Osteocyte (in vitro differentiated cells): ENCODE data around the gene UFSP2. TPM values are rescaled to one million over a fixed set of nuclear protein-coding genes. Genes with fewer than 3 reads are reported as not detected.

ENCODE experiments used
- DNase-seq: peaks from one replicate; pipeline ENCODE4 v3.0.0; 2021; ENCODE audit warnings: mixed read lengths; ENCODE audit not compliant: unreplicated experiment; ENCODE audit errors: extremely low spot score
- H3K27ac Mint-ChIP-seq: one replicate; pipeline ENCODE4 v1.8.0; 2021; ENCODE audit warnings: mild to moderate bottlenecking, mixed read lengths; ENCODE audit not compliant: unreplicated experiment
- H3K27me3 Mint-ChIP-seq: one replicate; pipeline ENCODE4 v1.8.0; 2021; ENCODE audit warnings: mixed read lengths; ENCODE audit not compliant: unreplicated experiment
- H3K36me3 Mint-ChIP-seq: one replicate; pipeline ENCODE4 v1.8.0; 2021; ENCODE audit warnings: mixed read lengths; ENCODE audit not compliant: unreplicated experiment
- H3K4me1 Mint-ChIP-seq: one replicate; pipeline ENCODE4 v1.8.0; 2021; ENCODE audit warnings: mixed read lengths; ENCODE audit not compliant: unreplicated experiment
- H3K4me3 Mint-ChIP-seq: one replicate; pipeline ENCODE4 v1.8.0; 2021; ENCODE audit warnings: mild to moderate bottlenecking, moderate library complexity, mixed read lengths; ENCODE audit not compliant: unreplicated experiment
- H3K9me3 Mint-ChIP-seq: one replicate; pipeline ENCODE4 v1.8.0; 2021; ENCODE audit warnings: mixed read lengths; ENCODE audit not compliant: unreplicated experiment
- total RNA-seq: library from RNA; stranded (reverse); gene quantifications from 2 replicates; pipeline ENCODE4 v1.2.1, GENCODE V29; 2021
- TF ChIP-seq, protein P1 (sequence below): fragments of 200-600 bp; sonication (generic); IDR thresholded peaks from 2 replicates; pipeline ENCODE4 v1.5.0; 2021; ENCODE audit warnings: antibody characterized with exemption, mild to moderate bottlenecking, moderate library complexity

The UFSP2 gene
- total RNA-seq, 1 donor from 2014 or later, result 28.6 TPM

DNA sequence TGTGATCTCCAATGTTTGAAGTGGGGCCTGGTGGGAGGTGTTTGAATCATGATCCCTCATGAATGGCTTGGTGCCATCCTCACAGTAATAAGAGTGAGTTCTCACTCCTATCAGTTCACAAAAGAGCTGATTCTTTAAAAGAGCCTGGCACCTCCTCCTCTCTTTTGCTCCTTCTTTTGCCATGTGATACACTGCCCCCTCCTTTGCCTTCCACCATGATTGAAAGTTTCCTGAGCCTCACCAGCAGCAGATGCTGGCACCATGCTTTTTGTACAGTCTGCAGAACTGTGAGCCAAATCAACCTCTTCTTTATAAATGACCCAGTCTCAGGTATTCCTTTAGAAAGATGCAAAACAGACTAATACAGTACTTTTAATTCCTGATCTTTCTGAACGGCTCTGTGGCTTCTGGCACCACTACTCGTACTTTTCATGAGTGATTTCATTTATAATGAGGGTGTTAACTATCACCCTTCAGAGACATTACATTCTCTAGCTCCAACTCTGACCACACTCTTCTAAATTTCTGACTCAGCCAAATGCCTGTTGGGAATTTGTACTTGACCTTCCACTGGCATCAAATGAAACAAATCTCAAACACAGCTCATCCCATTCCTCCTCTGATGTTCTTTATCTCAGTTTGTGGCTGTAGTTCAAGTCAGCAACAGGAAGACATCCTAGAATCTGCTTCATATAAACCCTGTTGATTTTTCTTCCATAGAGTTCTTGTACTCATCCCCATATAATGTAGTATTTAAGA, 4.2 kb downstream of the UFSP2 start:
- Mint-ChIP-seq H3K27ac (peak overlapping the region; percentile 32), H3K4me3 (no peak overlapping the region), H3K27me3 (no peaks in the 10 kb centered on the region), H3K4me1 (peaks cover 30% of the 10 kb centered on the region), H3K36me3 (peaks cover 24% of the 10 kb centered on the region), H3K9me3 (no peaks in the 10 kb centered on the region)
- no peak for DNase-seq
- TF ChIP-seq, protein P1, sequence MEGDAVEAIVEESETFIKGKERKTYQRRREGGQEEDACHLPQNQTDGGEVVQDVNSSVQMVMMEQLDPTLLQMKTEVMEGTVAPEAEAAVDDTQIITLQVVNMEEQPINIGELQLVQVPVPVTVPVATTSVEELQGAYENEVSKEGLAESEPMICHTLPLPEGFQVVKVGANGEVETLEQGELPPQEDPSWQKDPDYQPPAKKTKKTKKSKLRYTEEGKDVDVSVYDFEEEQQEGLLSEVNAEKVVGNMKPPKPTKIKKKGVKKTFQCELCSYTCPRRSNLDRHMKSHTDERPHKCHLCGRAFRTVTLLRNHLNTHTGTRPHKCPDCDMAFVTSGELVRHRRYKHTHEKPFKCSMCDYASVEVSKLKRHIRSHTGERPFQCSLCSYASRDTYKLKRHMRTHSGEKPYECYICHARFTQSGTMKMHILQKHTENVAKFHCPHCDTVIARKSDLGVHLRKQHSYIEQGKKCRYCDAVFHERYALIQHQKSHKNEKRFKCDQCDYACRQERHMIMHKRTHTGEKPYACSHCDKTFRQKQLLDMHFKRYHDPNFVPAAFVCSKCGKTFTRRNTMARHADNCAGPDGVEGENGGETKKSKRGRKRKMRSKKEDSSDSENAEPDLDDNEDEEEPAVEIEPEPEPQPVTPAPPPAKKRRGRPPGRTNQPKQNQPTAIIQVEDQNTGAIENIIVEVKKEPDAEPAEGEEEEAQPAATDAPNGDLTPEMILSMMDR, result no peak

DNA sequence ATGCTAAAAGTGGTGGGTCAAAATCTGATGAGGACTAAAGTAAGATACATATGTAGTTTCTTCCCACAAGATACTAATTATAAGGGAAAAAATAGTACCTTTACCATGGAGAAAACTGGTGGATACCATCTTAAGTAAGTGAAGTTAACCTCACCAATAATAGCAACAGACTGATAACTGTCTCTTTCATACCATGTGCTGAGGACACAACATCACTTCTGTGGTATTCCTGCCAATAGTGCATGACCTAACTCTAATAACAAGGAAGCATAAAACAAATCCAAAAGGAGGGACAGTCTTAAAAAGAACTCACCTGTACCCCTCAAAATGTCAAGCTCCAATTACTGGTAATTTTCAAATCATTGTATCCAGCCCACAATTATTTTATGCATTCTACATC, 8.8 kb downstream of the UFSP2 start:
- H3K27me3 Mint-ChIP-seq, result no peaks in the 10 kb centered on the region
- H3K4me3 Mint-ChIP-seq, result no peak overlapping the region
- H3K4me1 Mint-ChIP-seq, result peaks cover 6% of the 10 kb centered on the region
- no peaks in the 10 kb centered on the region for H3K9me3 Mint-ChIP-seq
- H3K36me3 Mint-ChIP-seq, result peaks cover 36% of the 10 kb centered on the region
- no peak for DNase-seq
- H3K27ac Mint-ChIP-seq, result no peak overlapping the region
- TF ChIP-seq, protein P1, result no peak

DNA sequence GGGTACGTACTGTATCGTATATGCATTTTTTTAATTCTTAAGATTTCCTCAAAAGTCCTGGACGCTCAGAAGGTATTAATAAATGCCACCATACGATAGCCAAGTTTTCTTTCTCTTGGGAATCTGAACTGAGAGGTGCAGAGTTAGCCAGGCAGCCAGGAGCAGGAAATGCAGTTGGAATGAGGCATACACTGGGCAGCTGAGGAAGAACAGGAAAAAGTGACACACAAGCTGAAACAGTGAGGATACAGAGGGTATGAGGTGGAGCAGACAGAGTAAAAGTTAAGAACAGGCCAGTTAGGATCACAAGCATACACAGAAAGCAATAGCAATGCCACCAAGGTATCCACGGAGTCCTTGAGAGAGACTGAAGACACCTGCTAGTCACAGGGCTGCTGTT, 13.4 kb downstream of the UFSP2 start:
- Mint-ChIP-seq H3K27ac (no peak overlapping the region), H3K4me1 (no peaks in the 10 kb centered on the region)
- TF ChIP-seq, protein P1, result no peak

DNA sequence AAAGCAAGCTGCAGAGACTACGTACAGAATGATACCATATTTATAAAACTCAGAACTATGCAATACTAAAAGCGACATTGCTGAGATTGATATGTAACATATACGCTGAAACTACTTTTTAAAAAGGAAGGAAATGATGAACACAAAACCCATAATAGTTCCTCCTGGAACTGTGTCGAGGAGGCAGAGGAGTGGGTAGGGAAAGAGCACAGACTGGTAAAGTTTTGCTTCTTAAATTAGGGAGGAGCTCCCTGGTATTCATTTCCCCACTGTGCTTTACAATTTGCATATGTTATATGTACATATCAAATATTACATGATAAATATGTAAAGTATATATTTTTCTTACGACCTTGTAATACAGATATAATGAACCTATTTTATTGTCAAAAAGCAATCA, 13.9 kb downstream of the UFSP2 start:
- Mint-ChIP-seq H3K27me3 (no peaks in the 10 kb centered on the region), H3K4me1 (no peaks in the 10 kb centered on the region), H3K9me3 (peaks cover 6% of the 10 kb centered on the region), H3K36me3 (peaks cover 38% of the 10 kb centered on the region), H3K27ac (no peak overlapping the region), H3K4me3 (no peak overlapping the region)
- TF ChIP-seq, protein P1, result no peak
- no peak for DNase-seq

More for the DNA sequence above, 13.4 kb downstream of the UFSP2 start:
- no peak overlapping the region for H3K4me3 Mint-ChIP-seq
- no peak for DNase-seq
- H3K36me3 Mint-ChIP-seq, result peaks cover 42% of the 10 kb centered on the region
- H3K9me3 Mint-ChIP-seq, result peaks cover 6% of the 10 kb centered on the region
- H3K27me3 Mint-ChIP-seq, result no peaks in the 10 kb centered on the region

DNA sequence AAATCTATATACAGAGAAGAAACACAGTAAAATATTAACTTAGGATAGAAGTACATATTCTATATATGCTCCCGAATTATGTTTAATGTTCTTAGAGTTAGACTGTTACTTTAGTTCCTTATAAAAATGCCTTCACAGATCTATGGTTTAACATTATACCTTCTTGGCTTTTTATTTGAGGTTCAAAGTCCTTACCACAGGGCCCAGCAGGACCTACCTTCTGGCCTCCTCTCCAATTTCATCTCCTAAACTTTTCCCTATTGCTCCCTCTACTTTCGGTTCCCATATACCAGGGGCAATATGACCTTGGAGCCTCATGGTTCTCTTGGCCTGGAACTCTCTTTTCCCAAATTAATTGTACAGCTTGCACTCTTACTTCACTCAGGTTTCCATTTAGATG, 17.3 kb downstream of the UFSP2 start:
- Mint-ChIP-seq H3K27me3 (no peaks in the 10 kb centered on the region), H3K4me3 (no peak overlapping the region), H3K9me3 (peaks cover 6% of the 10 kb centered on the region), H3K27ac (no peak overlapping the region), H3K4me1 (no peaks in the 10 kb centered on the region), H3K36me3 (peaks cover 45% of the 10 kb centered on the region)
- TF ChIP-seq, protein P1, result no peak
- no peak for DNase-seq
